ENCODE data around the gene CHRNA10. TPM values are rescaled to one million over a fixed set of nuclear protein-coding genes. Genes with fewer than 3 reads are reported as not detected.
"Not testable (repeated sequence)": the region's sequence is repeated elsewhere in the genome, so short reads cannot be mapped to it uniquely, and the experiment has no call there.

The CHRNA10 gene
- total RNA-seq, 3 donors from 2014 or later: 0.48 to 0.88 (median 0.66) TPM

DNA sequence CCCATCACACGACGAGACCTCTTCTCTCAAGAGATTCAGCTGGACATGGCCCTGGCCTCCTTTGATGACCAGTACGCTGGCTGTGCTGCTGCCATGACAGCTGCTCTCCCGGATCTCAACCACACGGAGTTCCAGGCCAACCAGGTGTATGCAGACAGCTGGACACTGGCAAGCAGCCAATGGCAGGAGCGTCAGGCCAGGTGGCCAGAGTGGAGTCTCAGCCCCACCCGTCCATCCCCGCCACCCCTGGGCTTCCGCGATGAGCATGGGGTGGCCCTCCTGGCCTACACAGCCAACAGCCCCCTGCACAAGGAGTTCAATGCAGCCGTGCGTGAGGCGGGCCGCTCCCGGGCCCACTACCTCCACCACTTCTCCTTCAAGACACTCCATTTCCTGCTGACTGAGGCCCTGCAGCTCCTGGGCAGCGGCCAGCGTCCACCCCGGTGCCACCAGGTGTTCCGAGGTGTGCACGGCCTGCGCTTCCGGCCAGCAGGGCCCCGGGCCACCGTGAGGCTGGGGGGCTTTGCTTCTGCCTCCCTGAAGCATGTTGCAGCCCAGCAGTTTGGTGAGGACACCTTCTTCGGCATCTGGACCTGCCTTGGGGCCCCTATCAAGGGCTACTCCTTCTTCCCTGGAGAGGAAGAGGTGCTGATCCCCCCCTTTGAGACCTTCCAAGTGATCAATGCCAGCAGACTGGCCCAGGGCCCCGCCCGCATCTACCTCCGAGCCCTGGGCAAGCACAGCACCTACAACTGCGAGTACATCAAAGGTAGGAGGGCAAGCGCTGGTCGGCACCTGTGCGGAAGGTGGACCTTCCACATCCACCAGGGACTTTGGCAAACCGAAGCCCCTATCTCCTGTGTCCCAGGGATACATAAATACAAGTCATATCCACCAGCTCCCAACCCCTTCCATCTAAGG is 11.3 kb downstream of the CHRNA10 start:
- Histone ChIP-seq H3K27ac (no peak overlapping the region), H3K36me3 (no peaks in the 10 kb centered on the region), H3K27me3 (no peaks in the 10 kb centered on the region), H3K4me3 (no peak overlapping the region), H3K9me3 (no peaks in the 10 kb centered on the region), H3K4me1 (no peaks in the 10 kb centered on the region)
- TF ChIP-seq POLR2A (IDR thresholded peaks at IDR 0.05): no peak
- no peak for TF ChIP-seq POLR2AphosphoS5 (IDR thresholded peaks at IDR 0.05)
- no peak for TF ChIP-seq CTCF (IDR thresholded peaks at IDR 0.05)
- intact Hi-C loops (cut with DNase I; ENCODE audit: low total_unique reads): no loop called here
- no peak for DNase-seq (ENCODE audit: low spot score in 2 of 2)

GRCh38 chr11:3658252-3658651 is 12.9 kb downstream of the CHRNA10 start:
- Histone ChIP-seq H3K4me1 (no peaks in the 10 kb centered on the region), H3K4me3 (no peak overlapping the region), H3K9me3 (no peaks in the 10 kb centered on the region), H3K27me3 (no peaks in the 10 kb centered on the region), H3K36me3 (no peaks in the 10 kb centered on the region), H3K27ac (no peak overlapping the region)
- DNase-seq (ENCODE audit: low spot score in 2 of 2): no peak
- no peak for TF ChIP-seq POLR2A (IDR thresholded peaks at IDR 0.05)
- no peak for TF ChIP-seq CTCF (IDR thresholded peaks at IDR 0.05)
- TF ChIP-seq POLR2AphosphoS5 (IDR thresholded peaks at IDR 0.05): no peak
- intact Hi-C loops (cut with DNase I; ENCODE audit: low total_unique reads): no loop called here

DNA sequence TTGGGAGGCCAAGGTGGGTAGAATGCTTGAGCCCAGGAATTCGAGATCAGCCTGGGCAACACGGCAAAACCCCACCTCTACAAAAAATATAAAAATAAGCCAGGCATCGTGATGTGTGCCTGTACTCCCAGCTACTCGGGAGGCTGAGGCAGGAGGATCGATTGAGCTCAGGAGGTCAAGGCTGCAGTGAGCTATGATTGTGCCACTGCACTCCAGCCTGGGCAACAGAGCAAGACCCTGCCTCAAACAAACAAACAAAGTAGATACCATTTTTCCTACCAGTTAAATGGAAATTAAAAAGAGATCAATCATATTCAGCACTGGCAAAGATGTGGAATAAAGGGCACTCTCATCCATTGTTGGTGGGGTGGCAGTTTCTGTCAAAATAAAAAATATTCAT is 13.9 kb downstream of the CHRNA10 start:
- H3K27me3 ChIP-seq; intact Hi-C loops (cut with DNase I; ENCODE audit: low total_unique reads); H3K4me1 ChIP-seq; H3K9me3 ChIP-seq; H3K4me3 ChIP-seq; H3K27ac ChIP-seq; DNase-seq (ENCODE audit: low spot score in 2 of 2); H3K36me3 ChIP-seq: not testable (repeated sequence)

DNA sequence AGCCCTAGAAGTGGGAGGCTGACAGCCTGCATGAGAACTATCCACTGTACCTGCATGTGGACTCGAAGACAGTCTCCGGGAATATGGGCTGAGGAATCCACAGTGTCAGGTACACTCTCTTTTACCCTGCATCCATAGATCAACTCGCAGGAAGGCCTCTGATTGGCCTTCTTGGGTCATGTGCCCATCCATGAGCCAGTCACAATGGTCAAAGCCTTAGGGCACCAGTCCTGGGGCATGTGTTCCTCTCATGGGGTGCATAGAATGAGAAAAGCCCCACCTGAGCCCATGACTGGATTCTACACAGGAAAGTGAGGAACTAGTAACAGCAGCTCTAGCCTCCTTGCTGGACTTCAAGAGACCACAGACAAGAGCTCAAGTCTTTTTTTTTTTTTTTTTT is 15.6 kb downstream of the CHRNA10 start:
- H3K27ac ChIP-seq: no peak overlapping the region
- H3K36me3 ChIP-seq: no peaks in the 10 kb centered on the region
- TF ChIP-seq POLR2AphosphoS5 (IDR thresholded peaks at IDR 0.05): no peak
- no peak for TF ChIP-seq CTCF (IDR thresholded peaks at IDR 0.05)
- TF ChIP-seq POLR2A (IDR thresholded peaks at IDR 0.05): no peak
- H3K4me3 ChIP-seq: no peak overlapping the region
- H3K4me1 ChIP-seq: no peaks in the 10 kb centered on the region
- intact Hi-C loops (cut with DNase I; ENCODE audit: low total_unique reads): no loop called here
- no peaks in the 10 kb centered on the region for H3K27me3 ChIP-seq
- DNase-seq (ENCODE audit: low spot score in 2 of 2): no peak
- no peaks in the 10 kb centered on the region for H3K9me3 ChIP-seq

DNA sequence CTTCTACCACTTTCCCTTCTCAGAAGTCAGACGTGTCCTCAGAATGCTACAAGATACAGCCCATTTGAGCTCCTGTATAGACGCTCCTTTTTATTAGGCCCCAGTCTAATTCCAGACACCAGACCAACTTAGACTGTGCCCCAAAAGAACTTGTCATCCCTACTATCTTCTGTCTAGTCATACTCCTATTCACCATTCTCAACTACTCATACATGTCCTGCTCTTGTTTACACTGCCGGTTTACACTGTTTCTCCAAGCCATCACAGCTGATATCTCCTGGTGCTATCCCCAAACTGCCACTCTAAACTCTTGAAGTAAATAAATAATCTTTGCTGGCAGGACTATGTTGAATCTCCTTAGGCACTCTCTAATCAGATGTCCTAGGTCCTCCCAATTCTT is 18.7 kb downstream of the CHRNA10 start:
- H3K4me3 ChIP-seq; H3K9me3 ChIP-seq; H3K27ac ChIP-seq; DNase-seq (ENCODE audit: low spot score in 2 of 2); H3K27me3 ChIP-seq; H3K4me1 ChIP-seq; H3K36me3 ChIP-seq; intact Hi-C loops (cut with DNase I; ENCODE audit: low total_unique reads): not testable (repeated sequence)

DNA sequence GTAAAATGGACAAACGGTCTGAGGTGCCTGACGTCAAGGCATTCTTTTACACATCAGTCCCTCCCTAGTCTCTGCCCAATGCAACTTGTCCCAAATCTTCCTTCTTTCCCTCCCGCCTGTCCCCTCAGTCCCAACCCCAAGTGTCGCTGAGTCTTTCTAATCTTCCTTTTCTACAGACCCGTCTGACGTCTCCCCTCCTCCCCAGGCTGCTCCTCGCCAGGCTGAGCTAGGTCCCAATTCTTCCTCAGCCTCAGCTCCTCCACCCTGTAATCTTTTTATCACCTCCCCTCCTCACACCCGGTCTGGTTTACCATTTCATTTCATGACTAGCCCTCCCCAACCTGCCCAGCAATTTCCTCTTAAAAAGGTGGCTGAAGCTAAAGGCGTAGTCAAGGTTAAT is 21.8 kb downstream of the CHRNA10 start:
- H3K36me3 ChIP-seq; H3K27ac ChIP-seq; H3K4me3 ChIP-seq; H3K27me3 ChIP-seq; intact Hi-C loops (cut with DNase I; ENCODE audit: low total_unique reads); H3K9me3 ChIP-seq; DNase-seq (ENCODE audit: low spot score in 2 of 2); H3K4me1 ChIP-seq: not testable (repeated sequence)

DNA sequence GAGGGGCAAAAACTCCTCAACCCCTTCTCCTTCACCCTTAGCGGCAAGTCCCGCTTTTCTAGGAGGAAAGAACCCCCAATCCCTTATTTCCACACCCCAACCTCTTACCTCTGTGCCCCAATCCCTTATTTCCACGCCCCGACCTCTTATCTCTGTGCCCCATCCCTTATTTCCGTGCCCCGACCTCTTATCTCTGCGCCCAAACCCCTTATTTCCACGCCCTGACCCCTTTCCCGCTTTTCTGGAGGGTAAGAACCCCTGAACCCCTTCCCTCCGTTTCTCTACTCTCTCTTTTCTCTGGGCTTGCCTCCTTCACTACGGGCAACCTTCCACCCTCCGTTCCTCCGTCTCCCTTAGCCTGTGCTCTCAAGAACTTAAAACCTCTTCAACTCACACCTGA is 22.3 kb downstream of the CHRNA10 start:
- intact Hi-C loops (cut with DNase I; ENCODE audit: low total_unique reads): not testable (repeated sequence)

More for the DNA sequence above, 22.3 kb downstream of the CHRNA10 start:
- H3K9me3 ChIP-seq; H3K27me3 ChIP-seq; H3K27ac ChIP-seq; H3K4me1 ChIP-seq; H3K4me3 ChIP-seq; DNase-seq (ENCODE audit: low spot score in 2 of 2); H3K36me3 ChIP-seq: not testable (repeated sequence)

Data from breast epithelium (tissue), 4 donors.